H1 (cell line): ENCODE results near the gene FAM83G. TPM values are rescaled to one million over a fixed set of nuclear protein-coding genes. Genes with fewer than 3 reads are reported as not detected.

Experiments used
- GABPA ChIP-seq: IDR thresholded peaks from 2 replicates; pipeline ENCODE4 v1.6.1; 2011; ENCODE audit warnings: mild to moderate bottlenecking, low read length, moderate library complexity, borderline replicate concordance; ENCODE audit not compliant: insufficient read depth
- JUND ChIP-seq: IDR thresholded peaks from 2 replicates; pipeline ENCODE4 v1.6.1; 2011; ENCODE audit warnings: mild to moderate bottlenecking, improper control_type of control experiment, low read length
- KDM5A ChIP-seq: fragments of 200-600 bp; IDR thresholded peaks from 2 replicates; pipeline ENCODE4 v1.7.1; 2012; ENCODE audit warnings: mild to moderate bottlenecking, low read length, inconsistent platforms, mixed read lengths
- RAD21 ChIP-seq, 2 experiments: IDR thresholded peaks in 1 of 2; conservative IDR thresholded peaks in 1 of 2; 2 replicates each; pipeline ENCODE4 v1.6.1; 2011; ENCODE audit warnings: low read depth in 2 of 2, low read length in 2 of 2, improper control_type of control experiment in 1 of 2, inconsistent platforms in 1 of 2, mild to moderate bottlenecking in 1 of 2, moderate library complexity in 1 of 2
- TBP ChIP-seq: IDR thresholded peaks from 2 replicates; pipeline ENCODE4 v1.6.1; 2011; ENCODE audit warnings: low read depth, low read length, improper control_type of control experiment
- polyA plus RNA-seq, 7 experiments: library from polyadenylated mRNA; depleted of rRNA in 3 of 7; stranded (reverse) in 5 of 7; unstranded in 2 of 7; fragments of >200 nt in 5 of 7; fragments of 200-250 nt in 2 of 7; gene quantifications; 1 replicate in 5 of 7; 2 replicates in 1 of 7; 4 replicates in 1 of 7; pipeline versions ENCODE4 v1.2.1 to v1.2.3, GENCODE V29; 2011 to 2013; ENCODE audit warnings: missing spikeins in 2 of 7, mixed read lengths in 2 of 7
- total RNA-seq: library from RNA; stranded (reverse); fragmentation: NEBNext Ultra II Directional; extraction: Animal tissue kit (Norgen Biotek cat#: 25700); gene quantifications from 2 replicates; pipeline ENCODE4 v1.2.1, GENCODE V29; 2021
- TF ChIP-seq, protein P1 (sequence below): IDR thresholded peaks from 2 replicates; pipeline ENCODE4 v1.6.1; 2012; ENCODE audit warnings: inconsistent platforms
- TF ChIP-seq, protein P2 (sequence below): IDR thresholded peaks from 2 replicates; pipeline ENCODE4 v1.6.1; 2011; ENCODE audit warnings: low read length, improper control_type of control experiment
- TF ChIP-seq, protein P3 (sequence below), 3 experiments: IDR thresholded peaks; 1 replicate in 2 of 3; 2 replicates in 1 of 3; pipeline versions ENCODE4 v1.5.1 to v1.6.1; 2011; ENCODE audit warnings: low read length in 3 of 3, mild to moderate bottlenecking in 3 of 3, inconsistent platforms in 2 of 3, low read depth in 1 of 3, moderate library complexity in 1 of 3; ENCODE audit not compliant: insufficient read depth in 1 of 3; ENCODE audit errors: control extremely low read depth in 1 of 3
- TF ChIP-seq, protein P4 (sequence below): IDR thresholded peaks from 2 replicates; pipeline ENCODE4 v1.6.1; 2011; ENCODE audit warnings: low read depth, mild to moderate bottlenecking, low read length; ENCODE audit not compliant: insufficient read depth

FAM83G gene
- total and polyA plus RNA-seq, 2 of the 8 experiments (the other 6 are each of a cell fraction or from before 2014, with no cell fraction given), result 15.4 to 29.0 TPM

DNA sequence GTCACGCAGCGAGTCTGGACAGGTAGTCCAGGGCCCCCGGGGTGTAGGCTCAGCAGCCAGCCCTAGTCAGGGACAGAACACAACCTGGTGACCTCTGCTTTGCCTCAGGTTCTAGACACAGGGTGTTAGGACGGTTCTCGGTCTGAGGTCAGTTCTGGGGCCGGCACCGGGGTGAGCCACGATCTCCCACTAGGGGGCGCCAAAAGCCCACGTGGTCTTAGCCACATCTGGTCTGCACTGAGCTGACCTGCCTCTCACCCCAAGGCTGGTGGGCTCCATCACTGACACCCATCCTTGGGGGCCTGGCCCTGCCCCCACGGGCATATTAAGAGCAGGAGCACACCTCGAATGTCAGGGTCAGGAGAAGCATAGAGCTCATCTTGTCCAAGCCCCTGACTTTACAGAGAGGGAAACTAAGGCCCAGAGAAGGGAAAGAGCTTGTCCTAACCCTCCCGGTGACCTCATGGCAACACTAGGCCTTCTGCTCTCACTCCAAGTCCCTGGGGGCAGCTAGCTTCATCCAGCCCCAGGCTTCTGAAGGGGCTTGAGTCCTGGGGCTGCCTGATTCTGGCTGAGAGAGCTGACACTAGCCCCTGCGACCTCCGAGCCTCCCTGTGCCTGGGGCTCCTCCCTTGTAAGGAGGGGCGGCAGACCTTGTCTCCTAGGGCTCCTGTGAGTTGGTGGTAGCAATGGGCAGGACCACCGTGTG is 43.6 kb downstream of the FAM83G start (continued):
- TF ChIP-seq, protein P1, sequence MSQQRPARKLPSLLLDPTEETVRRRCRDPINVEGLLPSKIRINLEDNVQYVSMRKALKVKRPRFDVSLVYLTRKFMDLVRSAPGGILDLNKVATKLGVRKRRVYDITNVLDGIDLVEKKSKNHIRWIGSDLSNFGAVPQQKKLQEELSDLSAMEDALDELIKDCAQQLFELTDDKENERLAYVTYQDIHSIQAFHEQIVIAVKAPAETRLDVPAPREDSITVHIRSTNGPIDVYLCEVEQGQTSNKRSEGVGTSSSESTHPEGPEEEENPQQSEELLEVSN, result 0 out of 2 replicates have a peak, but pooled peaks have one; percentile 19
- TF ChIP-seq, protein P2, sequence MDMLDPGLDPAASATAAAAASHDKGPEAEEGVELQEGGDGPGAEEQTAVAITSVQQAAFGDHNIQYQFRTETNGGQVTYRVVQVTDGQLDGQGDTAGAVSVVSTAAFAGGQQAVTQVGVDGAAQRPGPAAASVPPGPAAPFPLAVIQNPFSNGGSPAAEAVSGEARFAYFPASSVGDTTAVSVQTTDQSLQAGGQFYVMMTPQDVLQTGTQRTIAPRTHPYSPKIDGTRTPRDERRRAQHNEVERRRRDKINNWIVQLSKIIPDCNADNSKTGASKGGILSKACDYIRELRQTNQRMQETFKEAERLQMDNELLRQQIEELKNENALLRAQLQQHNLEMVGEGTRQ, result peak; percentile 46; the same call in 1 of the 2 replicates
- TF ChIP-seq GABPA (peak; percentile 68; the same call in 1 of the 2 replicates), TBP (no peak), RAD21 (IDR thresholded peaks at IDR 0.05 in 1 of 2, conservative IDR thresholded peaks at IDR 0.05 in 1 of 2; ENCODE audit: low read depth in 2 of 2, low read length in 2 of 2) (peak; percentile 96), KDM5A (no peak), JUND (0 out of 2 replicates have a peak, but pooled peaks have one; percentile 25)
- TF ChIP-seq, protein P3, sequence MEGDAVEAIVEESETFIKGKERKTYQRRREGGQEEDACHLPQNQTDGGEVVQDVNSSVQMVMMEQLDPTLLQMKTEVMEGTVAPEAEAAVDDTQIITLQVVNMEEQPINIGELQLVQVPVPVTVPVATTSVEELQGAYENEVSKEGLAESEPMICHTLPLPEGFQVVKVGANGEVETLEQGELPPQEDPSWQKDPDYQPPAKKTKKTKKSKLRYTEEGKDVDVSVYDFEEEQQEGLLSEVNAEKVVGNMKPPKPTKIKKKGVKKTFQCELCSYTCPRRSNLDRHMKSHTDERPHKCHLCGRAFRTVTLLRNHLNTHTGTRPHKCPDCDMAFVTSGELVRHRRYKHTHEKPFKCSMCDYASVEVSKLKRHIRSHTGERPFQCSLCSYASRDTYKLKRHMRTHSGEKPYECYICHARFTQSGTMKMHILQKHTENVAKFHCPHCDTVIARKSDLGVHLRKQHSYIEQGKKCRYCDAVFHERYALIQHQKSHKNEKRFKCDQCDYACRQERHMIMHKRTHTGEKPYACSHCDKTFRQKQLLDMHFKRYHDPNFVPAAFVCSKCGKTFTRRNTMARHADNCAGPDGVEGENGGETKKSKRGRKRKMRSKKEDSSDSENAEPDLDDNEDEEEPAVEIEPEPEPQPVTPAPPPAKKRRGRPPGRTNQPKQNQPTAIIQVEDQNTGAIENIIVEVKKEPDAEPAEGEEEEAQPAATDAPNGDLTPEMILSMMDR (IDR thresholded peaks at IDR 0.05; ENCODE audit: control extremely low read depth in 1 of 3, insufficient read depth in 1 of 3, low read depth in 1 of 3, low read length in 3 of 3), result peak; percentile 93 to 95 (median 94)
- TF ChIP-seq, protein P4, sequence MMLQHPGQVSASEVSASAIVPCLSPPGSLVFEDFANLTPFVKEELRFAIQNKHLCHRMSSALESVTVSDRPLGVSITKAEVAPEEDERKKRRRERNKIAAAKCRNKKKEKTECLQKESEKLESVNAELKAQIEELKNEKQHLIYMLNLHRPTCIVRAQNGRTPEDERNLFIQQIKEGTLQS, result 0 out of 2 replicates have a peak, but pooled peaks have one; percentile 42
- TF ChIP-seq, all 59 proteins: peak for 10
